Measurements from ENCODE around the gene ADK.
"Not testable (repeated sequence)": the region's sequence is repeated elsewhere in the genome, so short reads cannot be mapped to it uniquely, and the experiment has no call there.

Gene ADK

GRCh38 chr10:74244807-74245206 is 93.8 kb downstream of the ADK start:
- no peak for DNase-seq

- no peak for DNase-seq
These were observed 95.5 kb downstream of the ADK start for GRCh38 chr10:74246495-74246894.

GRCh38 chr10:74249865-74250264 is 98.8 kb downstream of the ADK start:
- DNase-seq: no peak

- DNase-seq: no peak
These were observed 104.2 kb downstream of the ADK start for GRCh38 chr10:74255214-74255613.

GRCh38 chr10:74255888-74256357 is 104.9 kb downstream of the ADK start:
- DNase-seq: no peak

GRCh38 chr10:74262856-74263255 is 111.8 kb downstream of the ADK start:
- DNase-seq: no peak

GRCh38 chr10:74263996-74264395 is 113.0 kb downstream of the ADK start:
- no peak for DNase-seq

GRCh38 chr10:74272288-74272687 is 121.3 kb downstream of the ADK start:
- no peak for DNase-seq

GRCh38 chr10:74275755-74276290 is 124.8 kb downstream of the ADK start:
- DNase-seq: no peak

- DNase-seq: no peak
These were observed 125.4 kb downstream of the ADK start for GRCh38 chr10:74276416-74276815.

GRCh38 chr10:74282151-74282847 is 131.3 kb downstream of the ADK start:
- DNase-seq: no peak

- DNase-seq: no peak
These were observed 131.8 kb downstream of the ADK start for GRCh38 chr10:74282848-74283210.

- no peak for DNase-seq
These were observed 138.2 kb downstream of the ADK start for GRCh38 chr10:74289188-74289587.

GRCh38 chr10:74289951-74290350 is 138.9 kb downstream of the ADK start:
- DNase-seq: no peak

GRCh38 chr10:74290708-74291107 is 139.7 kb downstream of the ADK start:
- no peak for DNase-seq

GRCh38 chr10:74292871-74293427 is 141.9 kb downstream of the ADK start:
- DNase-seq: no peak

GRCh38 chr10:74293686-74294371 is 142.8 kb downstream of the ADK start:
- DNase-seq: no peak

GRCh38 chr10:74297389-74298080 is 146.5 kb downstream of the ADK start:
- DNase-seq: no peak

- DNase-seq: not testable (repeated sequence)
These were observed 149.1 kb downstream of the ADK start for GRCh38 chr10:74300074-74300621.

- DNase-seq: no peak
These were observed 149.6 kb downstream of the ADK start for GRCh38 chr10:74300666-74301065.

- DNase-seq: no peak
These were observed 154.7 kb downstream of the ADK start for GRCh38 chr10:74305730-74306129.

- DNase-seq: no peak
These were observed 155.4 kb downstream of the ADK start for GRCh38 chr10:74306227-74306982.
